K562 (cell line): Measurements from ENCODE around the gene ULBP2. TPM values are rescaled to one million over a fixed set of nuclear protein-coding genes. Genes with fewer than 3 reads are reported as not detected.

Experiments used
- CXXC5 ChIP-seq: fragments of 250-450 bp; sonication (Bioruptor Pico); IDR thresholded peaks from 2 replicates; pipeline ENCODE4 v1.8.0; 2022; ENCODE audit warnings: inconsistent platforms, mild to moderate bottlenecking, moderate library complexity
- polyA plus RNA-seq, 8 experiments: library from polyadenylated mRNA; depleted of rRNA in 4 of 8; stranded (reverse) in 5 of 8; unstranded in 3 of 8; fragments of >200 nt; fragmentation: Nextera tagmentation in 2 of 8; fragmentation: Illumina TruSeq in 1 of 8; extraction: Ambion mirVana in 2 of 8; extraction: Trizol in 1 of 8; gene quantifications; 2 replicates each; pipeline versions ENCODE4 v1.2.1 to v1.2.3, GENCODE V29; 2011 to 2014; ENCODE audit warnings: inconsistent platforms in 1 of 8, missing spikeins in 1 of 8
- total RNA-seq, 7 experiments: library from RNA; depleted of rRNA in 6 of 7; stranded (reverse); fragments of >200 nt in 6 of 7; fragmentation: Illumina TruSeq in 2 of 7; extraction: Trizol in 2 of 7; gene quantifications; 2 replicates each; pipeline versions ENCODE4 v1.2.1 to v1.2.3, GENCODE V29; 2011 to 2021; ENCODE audit warnings: low replicate concordance in 1 of 7
- TF ChIP-seq, protein P1 (sequence below), 2 experiments: fragments of 450-650 bp; IDR thresholded peaks; 2 replicates each; pipeline ENCODE4 v1.6.1; 2016
- TF ChIP-seq, protein P2 (sequence below), 2 experiments: fragments of 450-650 bp; formaldehyde crosslinking in 1 of 2; IDR thresholded peaks; 2 replicates each; pipeline versions ENCODE4 v1.4.0 to v1.6.1; 2014 to 2020; ENCODE audit warnings: mild to moderate bottlenecking in 2 of 2, borderline replicate concordance in 1 of 2, low read depth in 1 of 2

The ULBP2 gene
- total and polyA plus RNA-seq, 9 of the 15 experiments (the other 6 are each of a cell fraction or from before 2014, with no cell fraction given), result 0.50 to 5.3 (median 1.2) TPM

DNA sequence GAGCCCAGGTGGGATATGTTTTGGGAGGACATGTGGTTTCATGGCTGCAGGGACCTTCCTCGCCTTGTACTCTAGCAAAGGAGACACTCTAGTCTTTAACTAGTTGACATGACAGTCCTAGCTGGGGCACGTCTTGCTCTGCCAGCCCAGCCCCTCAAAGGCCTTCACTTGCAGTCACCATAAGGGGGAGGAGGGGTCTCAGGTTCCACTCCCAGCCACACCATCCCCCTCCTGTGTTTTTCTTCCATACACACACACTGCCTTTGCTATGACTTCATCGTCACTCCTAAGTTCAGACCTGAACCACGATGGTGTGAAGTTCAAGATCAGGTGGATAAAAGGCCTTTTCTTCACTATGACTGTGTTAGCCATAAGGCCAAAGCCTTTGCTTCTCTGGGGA, 35.4 kb downstream of the ULBP2 start (continued):
- TF ChIP-seq, protein P1, sequence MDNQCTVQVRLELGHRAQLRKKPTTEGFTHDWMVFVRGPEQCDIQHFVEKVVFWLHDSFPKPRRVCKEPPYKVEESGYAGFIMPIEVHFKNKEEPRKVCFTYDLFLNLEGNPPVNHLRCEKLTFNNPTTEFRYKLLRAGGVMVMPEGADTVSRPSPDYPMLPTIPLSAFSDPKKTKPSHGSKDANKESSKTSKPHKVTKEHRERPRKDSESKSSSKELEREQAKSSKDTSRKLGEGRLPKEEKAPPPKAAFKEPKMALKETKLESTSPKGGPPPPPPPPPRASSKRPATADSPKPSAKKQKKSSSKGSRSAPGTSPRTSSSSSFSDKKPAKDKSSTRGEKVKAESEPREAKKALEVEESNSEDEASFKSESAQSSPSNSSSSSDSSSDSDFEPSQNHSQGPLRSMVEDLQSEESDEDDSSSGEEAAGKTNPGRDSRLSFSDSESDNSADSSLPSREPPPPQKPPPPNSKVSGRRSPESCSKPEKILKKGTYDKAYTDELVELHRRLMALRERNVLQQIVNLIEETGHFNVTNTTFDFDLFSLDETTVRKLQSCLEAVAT (IDR thresholded peaks at IDR 0.05), result no peak
- TF ChIP-seq, protein P2, sequence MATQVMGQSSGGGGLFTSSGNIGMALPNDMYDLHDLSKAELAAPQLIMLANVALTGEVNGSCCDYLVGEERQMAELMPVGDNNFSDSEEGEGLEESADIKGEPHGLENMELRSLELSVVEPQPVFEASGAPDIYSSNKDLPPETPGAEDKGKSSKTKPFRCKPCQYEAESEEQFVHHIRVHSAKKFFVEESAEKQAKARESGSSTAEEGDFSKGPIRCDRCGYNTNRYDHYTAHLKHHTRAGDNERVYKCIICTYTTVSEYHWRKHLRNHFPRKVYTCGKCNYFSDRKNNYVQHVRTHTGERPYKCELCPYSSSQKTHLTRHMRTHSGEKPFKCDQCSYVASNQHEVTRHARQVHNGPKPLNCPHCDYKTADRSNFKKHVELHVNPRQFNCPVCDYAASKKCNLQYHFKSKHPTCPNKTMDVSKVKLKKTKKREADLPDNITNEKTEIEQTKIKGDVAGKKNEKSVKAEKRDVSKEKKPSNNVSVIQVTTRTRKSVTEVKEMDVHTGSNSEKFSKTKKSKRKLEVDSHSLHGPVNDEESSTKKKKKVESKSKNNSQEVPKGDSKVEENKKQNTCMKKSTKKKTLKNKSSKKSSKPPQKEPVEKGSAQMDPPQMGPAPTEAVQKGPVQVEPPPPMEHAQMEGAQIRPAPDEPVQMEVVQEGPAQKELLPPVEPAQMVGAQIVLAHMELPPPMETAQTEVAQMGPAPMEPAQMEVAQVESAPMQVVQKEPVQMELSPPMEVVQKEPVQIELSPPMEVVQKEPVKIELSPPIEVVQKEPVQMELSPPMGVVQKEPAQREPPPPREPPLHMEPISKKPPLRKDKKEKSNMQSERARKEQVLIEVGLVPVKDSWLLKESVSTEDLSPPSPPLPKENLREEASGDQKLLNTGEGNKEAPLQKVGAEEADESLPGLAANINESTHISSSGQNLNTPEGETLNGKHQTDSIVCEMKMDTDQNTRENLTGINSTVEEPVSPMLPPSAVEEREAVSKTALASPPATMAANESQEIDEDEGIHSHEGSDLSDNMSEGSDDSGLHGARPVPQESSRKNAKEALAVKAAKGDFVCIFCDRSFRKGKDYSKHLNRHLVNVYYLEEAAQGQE (IDR thresholded peaks at IDR 0.05; ENCODE audit: borderline replicate concordance), result no peak
- TF ChIP-seq, protein P2 (CRISPR knock-in tag; IDR thresholded peaks at IDR 0.05; ENCODE audit: low read depth), result no peak
- no peak for TF ChIP-seq CXXC5
